SK-N-SH (cell line): ENCODE data around the gene LGALS3BP.

Experiments
- CTCF ChIP-seq: fragments of 200-600 bp; sonication (generic); IDR thresholded peaks from 2 replicates; pipeline ENCODE4 v1.6.1; 2017; ENCODE audit warnings: antibody characterized with exemption, mild to moderate bottlenecking, moderate library complexity
- EZH2phosphoT487 ChIP-seq: fragments of 200-600 bp; sonication (generic); IDR thresholded peaks from 2 replicates; pipeline ENCODE4 v1.6.1; 2017; ENCODE audit warnings: low read depth, mixed run types, mild to moderate bottlenecking, antibody characterized with exemption, moderate library complexity, borderline replicate concordance
- FOXM1 ChIP-seq: IDR thresholded peaks from 2 replicates; pipeline ENCODE4 v1.4.0; 2012; ENCODE audit warnings: low read depth, mild to moderate bottlenecking
- GATA2 ChIP-seq: sonication (generic); formaldehyde crosslinking; IDR thresholded peaks from 2 replicates; pipeline ENCODE4 v1.5.0; 2020; ENCODE audit warnings: mild to moderate bottlenecking, missing genetic modification reagents
- NFIC ChIP-seq: IDR thresholded peaks from 2 replicates; pipeline ENCODE4 v1.4.0; 2012; ENCODE audit warnings: borderline replicate concordance
- PBX3 ChIP-seq: IDR thresholded peaks from 2 replicates; pipeline ENCODE4; 2012
- POLR2AphosphoS5 ChIP-seq: IDR thresholded peaks from 2 replicates; pipeline ENCODE4 v1.6.1; 2012; ENCODE audit warnings: low read depth, low read length
- RAD21 ChIP-seq: IDR thresholded peaks from 2 replicates; pipeline ENCODE4 v1.6.1; 2012; ENCODE audit warnings: mild to moderate bottlenecking, low read length
- RXRA ChIP-seq: IDR thresholded peaks from 2 replicates; pipeline ENCODE4 v1.4.0; 2012; ENCODE audit warnings: low read depth, mild to moderate bottlenecking, borderline replicate concordance
- SIN3A ChIP-seq: IDR thresholded peaks from 2 replicates; pipeline ENCODE4 v1.6.1; 2012; ENCODE audit warnings: low read depth, mild to moderate bottlenecking, low read length, moderate library complexity, borderline replicate concordance
- SMC3 ChIP-seq: IDR thresholded peaks from 2 replicates; pipeline ENCODE4 v1.6.1; 2012; ENCODE audit warnings: low read depth, low read length, improper control_type of control experiment
- TCF12 ChIP-seq: IDR thresholded peaks from 2 replicates; pipeline ENCODE4 v1.4.0; 2012
- YY1 ChIP-seq: IDR thresholded peaks from 2 replicates; pipeline ENCODE4 v1.4.0; 2012; ENCODE audit warnings: low read depth, mild to moderate bottlenecking

DNA sequence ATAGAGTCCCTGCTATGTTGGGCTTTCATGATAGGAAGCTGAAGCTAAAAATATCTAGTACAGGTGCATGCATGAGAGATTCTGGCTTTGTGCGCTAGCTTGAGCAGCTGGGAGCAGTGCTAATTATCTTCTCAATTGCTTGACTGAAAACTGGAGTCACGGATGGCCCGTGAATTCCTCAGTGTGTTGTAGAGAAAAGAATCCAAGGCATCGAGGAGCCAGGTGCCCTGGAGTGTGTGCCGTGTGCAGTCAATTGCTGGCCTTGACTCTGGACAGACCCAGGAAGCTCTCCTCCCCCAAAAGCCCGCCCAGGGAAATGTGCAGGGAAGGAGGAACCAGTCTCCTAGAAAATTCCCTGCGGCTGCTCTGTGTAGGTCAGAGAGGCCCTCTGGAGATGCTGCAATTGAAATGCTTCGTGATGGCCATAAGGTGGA, 14.2 kb downstream of the LGALS3BP start:
- TF ChIP-seq PBX3 (no peak), GATA2 (CRISPR knock-in tag) (no peak), CTCF (no peak), RAD21 (no peak), YY1 (no peak), SIN3A (no peak), TCF12 (no peak), NFIC (no peak), FOXM1 (no peak), POLR2AphosphoS5 (no peak), RXRA (no peak), EZH2phosphoT487 (no peak), SMC3 (no peak)
